C4-2B (cell line): ENCODE measurements around the gene PTGES3.

ENCODE experiments used
- H3K27ac ChIP-seq: fragments of 450-650 bp; 2 replicates; pipeline ENCODE4 v1.5.1; 2017
- ZFX ChIP-seq: fragments of 450-650 bp; IDR thresholded peaks from 2 replicates; pipeline ENCODE4 v1.6.1; 2017
- TF ChIP-seq, protein P1 (sequence below): fragments of 450-650 bp; conservative IDR thresholded peaks from 2 replicates; pipeline ENCODE4 v1.5.1; 2017; ENCODE audit warnings: mild to moderate bottlenecking

PTGES3 gene, protein sequence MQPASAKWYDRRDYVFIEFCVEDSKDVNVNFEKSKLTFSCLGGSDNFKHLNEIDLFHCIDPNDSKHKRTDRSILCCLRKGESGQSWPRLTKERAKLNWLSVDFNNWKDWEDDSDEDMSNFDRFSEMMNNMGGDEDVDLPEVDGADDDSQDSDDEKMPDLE

DNA sequence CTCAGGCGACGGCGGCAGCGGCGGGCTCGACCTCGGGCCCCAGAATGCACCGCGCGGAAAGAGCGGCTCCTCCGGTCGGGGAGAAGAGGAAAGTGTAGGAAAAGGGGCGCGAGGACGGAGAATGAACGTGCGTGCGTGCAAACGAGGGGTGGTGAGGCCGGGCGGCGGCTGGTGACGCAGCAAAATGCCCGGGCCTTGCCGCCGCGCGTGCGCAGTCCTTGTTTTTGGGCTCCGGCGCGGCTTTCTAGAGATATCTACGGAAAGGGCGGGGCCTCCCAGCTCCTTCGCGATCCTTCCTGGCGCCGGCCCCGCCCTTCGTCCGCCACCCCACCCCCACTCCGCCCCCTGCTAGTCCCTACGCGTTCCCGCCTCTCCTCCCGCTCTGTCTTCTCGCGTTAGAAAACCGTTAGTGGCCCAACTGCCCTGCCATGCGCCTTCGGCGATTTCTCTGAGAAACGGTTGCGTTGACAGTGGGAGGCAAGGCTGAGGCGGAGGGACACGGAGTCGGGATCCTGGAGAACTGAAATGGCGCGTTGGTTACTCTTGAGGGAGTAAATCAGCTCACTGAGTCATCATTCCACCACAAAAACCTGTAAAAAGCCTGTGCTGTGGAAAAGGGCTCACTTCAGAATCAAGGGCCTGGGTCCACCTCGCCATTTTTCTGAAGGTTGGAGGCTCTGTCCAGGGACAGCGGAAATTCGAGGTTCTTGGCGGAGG lies at the start of gene PTGES3:
Gene PTGES3 (minus strand): TSS at position 156 of the 717 bp plus-strand sequence. CDS start 285 bp downstream, outside the sequence.
- H3K27ac ChIP-seq = peak within 1 kb of the TSS; percentile 100
- TF ChIP-seq, protein P1, sequence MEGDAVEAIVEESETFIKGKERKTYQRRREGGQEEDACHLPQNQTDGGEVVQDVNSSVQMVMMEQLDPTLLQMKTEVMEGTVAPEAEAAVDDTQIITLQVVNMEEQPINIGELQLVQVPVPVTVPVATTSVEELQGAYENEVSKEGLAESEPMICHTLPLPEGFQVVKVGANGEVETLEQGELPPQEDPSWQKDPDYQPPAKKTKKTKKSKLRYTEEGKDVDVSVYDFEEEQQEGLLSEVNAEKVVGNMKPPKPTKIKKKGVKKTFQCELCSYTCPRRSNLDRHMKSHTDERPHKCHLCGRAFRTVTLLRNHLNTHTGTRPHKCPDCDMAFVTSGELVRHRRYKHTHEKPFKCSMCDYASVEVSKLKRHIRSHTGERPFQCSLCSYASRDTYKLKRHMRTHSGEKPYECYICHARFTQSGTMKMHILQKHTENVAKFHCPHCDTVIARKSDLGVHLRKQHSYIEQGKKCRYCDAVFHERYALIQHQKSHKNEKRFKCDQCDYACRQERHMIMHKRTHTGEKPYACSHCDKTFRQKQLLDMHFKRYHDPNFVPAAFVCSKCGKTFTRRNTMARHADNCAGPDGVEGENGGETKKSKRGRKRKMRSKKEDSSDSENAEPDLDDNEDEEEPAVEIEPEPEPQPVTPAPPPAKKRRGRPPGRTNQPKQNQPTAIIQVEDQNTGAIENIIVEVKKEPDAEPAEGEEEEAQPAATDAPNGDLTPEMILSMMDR = no peak
- TF ChIP-seq ZFX = peak; percentile 38; the same call in 1 of the 2 replicates

DNA sequence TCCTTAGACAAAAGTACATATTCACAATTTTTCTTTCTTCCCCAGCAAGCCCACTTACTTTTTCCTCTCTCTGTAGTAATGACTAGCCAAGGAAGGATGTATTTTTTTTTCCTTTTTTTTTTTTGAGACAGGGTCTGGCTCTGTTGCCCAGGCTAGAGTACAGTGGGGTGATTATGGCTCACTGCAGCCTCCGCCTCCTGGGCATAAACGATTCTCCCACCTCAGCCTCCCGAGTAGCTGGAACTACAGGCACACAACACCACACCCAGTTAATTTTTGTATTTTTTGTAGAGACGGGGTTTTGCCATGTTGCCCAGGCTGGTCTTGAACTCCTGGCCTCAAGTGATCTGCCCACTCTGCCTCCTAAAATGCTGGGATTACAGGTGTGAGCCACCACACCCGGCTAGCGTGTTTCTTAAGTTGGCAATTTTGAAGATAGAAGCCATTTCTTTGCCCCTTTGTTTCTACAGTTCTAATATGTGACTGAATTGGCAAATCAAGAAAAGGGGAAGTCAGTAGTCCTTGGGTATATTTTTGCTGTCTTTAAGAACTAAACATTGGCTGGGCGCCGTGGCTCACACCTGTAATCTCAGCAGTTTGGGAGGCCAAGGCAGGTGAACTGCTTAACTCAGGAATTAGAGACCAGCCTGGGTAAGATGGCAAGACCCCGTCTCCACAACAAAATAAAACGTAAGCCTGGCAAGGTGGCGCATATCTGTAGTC lies 40.2 kb upstream of the PTGES3 start:
- no peak overlapping the region for H3K27ac ChIP-seq
- no peak for TF ChIP-seq ZFX
- TF ChIP-seq, protein P1 = no peak

DNA sequence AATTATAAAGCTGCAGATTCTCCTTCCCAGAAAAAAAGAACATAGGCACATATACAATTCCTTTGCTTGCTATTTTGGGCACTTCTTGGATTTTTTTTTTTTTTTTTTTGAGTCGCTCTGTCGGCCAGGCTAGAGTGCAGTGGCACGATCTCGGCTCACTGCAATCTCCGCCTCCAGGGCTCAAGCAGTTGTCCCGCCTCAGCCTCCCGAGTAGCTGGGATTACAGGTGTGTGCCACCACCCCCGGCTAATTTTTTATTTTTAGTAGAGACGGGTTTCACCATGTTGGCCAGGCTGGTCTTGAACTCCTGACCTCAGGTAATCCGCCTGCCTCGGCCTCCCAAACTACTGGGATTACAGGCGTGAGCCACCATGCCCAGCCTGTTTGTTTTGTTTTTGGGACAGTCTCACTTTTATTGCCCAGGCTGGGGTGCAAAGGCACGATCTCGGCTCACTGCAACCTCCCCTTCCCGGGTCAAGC lies 38.2 kb upstream of the PTGES3 start:
- peak overlapping the region; percentile 47 for H3K27ac ChIP-seq

DNA sequence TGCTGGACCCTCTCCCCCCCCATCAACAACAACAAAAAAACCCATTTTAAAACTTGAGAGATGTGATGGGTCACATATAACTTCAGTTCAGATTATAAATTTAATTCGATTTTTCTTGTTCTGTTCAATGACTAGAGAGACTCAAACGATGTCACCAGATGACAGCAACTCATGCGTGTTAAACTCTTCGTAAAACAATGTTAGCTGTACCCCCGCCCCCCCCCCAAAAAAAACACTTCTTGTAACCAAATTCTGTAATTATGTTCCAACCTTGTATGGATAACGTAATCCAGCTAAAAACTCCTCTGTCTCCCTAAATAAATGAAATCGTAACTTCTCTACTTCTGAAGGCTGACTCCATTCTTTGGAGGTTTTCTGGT lies 37.6 kb upstream of the PTGES3 start:
- peak overlapping the region; percentile 95 for H3K27ac ChIP-seq
- TF ChIP-seq, protein P1 = no peak
- TF ChIP-seq ZFX = no peak

DNA sequence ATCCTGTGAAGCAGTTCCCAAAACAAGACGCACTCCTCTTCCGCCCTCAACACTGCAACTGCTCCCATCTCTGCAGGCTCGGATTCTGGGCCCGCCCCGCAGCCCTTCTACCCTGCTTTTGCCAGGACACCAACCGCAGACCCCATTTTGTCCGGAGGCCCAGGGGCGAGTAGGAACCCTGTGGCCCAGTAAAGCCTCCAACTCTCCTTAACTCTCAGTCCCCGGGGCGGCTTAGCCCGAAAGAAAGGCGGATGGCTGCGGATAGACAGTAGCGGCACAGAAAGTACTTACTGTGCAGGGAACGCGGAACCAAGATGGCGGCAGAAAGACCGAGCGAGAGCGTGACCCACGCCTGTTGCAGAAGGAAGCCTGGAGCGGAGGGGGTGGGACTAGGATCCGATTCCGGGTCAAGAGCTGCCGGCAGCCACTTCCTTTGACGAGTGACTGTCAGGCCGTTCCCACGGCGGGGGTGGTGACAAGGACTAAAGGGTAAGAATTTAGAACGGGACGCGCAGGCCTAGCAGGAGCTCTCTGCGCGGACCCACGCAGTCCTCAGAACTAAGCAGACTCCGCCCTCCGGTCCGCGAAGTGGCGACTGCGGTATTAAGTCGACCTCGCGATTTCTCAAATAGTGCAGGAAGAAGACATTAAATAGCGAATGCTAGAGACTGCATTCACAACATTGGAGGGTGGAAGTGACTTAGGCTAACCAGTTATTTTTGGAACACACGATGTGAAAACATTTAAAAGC lies 37.1 kb upstream of the PTGES3 start, which contains the start of gene NACA:
Gene NACA (minus strand): TSS at position 328 of the 751 bp plus-strand sequence. CDS start 778 bp downstream, outside the sequence.
- peak; percentile 43; the same call in 1 of the 2 replicates for TF ChIP-seq ZFX
- TF ChIP-seq, protein P1 = no peak
- H3K27ac ChIP-seq = peak within 1 kb of the TSS; percentile 95

DNA sequence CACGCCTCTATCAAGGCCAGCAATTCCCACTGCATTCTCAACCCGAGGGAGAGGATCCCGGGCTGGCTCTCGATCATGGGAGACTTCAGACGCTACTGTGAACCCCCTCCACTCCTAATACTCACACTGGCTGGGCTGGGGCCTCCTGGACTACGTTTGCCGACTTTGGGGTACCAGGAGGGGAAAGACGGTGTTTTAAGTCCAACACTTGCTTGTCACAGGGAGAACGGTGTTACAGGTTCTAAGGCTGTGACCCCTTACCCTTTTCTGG lies 36.6 kb upstream of the PTGES3 start:
- H3K27ac ChIP-seq = peak overlapping the region; percentile 95
- TF ChIP-seq ZFX = no peak

DNA sequence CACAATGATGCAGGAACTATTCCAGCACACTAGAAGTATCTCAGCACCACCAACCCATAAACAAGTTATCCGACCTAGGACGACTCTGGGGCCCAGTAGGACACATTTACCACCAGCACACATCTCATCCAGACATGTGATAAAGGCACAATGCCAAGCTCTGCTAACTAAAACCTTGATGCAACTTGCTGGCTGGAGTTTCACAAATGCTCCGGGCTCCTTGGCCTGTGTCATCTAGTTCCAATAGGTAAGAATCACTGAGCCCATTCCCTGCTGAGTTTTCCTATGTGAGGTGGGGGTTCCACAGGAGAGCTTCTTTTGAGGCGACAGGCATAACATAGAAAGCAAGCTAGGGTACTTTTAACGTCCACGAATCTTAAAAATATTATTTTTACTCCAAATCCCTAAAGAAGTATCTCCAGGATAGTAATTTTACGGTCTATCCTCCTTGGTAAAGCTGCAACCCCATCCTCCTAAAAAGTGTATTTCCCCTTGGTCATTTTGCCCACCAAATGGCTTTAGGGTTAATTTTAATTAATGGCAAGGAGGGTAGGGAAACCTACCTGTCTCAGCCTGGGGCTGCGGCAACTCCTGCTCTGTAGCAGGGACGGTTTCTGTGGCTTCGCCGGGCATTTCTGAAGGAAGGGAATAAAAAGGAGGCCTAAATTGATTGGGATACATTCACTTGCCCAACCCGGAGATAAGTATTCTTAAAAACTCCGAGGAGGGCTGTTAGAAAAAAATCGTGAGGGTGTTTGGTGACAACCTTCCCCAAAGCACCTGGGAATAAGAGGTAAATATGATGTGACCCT lies 36.0 kb upstream of the PTGES3 start:
- H3K27ac ChIP-seq = peak overlapping the region; percentile 95
- TF ChIP-seq ZFX = no peak
- TF ChIP-seq, protein P1 = no peak
